NCI-H1092 (cell line): ENCODE results near the gene NAA60.

Source experiments
- DNase-seq: peaks from one replicate; lab custom pipeline; 2025; lab: John Stamatoyannopoulos, UW

NAA60 gene

GRCh38 chr16:3511286-3512180 lies 68.1 kb downstream of the NAA60 start:
- DNase-seq: no peak

GRCh38 chr16:3513892-3514583 lies 70.6 kb downstream of the NAA60 start:
- no peak for DNase-seq

DNA sequence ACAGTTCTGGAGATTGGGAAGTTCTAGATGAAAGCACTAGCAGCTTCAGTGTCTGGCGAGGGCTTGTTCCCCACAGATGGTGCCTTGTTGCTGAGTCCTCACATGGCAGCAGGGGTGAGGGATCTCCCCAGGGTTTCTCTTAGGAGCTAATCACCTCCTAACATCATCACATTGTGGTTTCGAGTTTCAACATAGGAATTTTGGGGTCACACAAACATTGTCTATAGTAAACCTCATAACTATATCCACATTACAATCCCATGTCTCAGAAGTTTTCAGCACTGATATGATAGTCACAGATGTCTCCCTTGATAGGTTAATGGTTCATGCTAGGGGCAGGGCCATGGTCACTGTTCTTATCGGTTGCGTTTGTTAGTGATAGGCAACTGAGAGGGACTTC lies 71.1 kb downstream of the NAA60 start:
- DNase-seq: no peak

DNA sequence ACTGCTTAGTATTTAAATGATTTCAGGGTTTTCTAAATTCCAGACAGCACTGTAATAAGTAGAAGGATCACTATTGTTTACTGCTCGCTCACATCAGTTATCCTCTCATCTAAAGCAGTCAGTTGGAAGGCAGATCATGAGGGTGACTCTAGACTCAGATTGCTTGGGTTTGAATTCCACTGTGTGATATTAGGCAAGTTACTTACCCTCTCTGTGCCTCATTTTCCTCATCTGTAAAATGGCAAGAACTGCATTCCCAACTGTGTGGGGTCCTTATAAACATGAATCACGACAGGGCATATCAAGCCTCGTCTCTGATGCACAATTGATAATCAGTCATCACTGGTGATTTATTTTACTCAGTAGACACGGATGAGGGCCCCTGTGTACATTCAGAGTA lies 72.4 kb downstream of the NAA60 start:
- no peak for DNase-seq

GRCh38 chr16:3518292-3518985 lies 75.0 kb downstream of the NAA60 start:
- DNase-seq: no peak

- no peak for DNase-seq
These were observed 75.5 kb downstream of the NAA60 start for GRCh38 chr16:3518986-3519348.

- no peak for DNase-seq
These were observed 76.1 kb downstream of the NAA60 start for GRCh38 chr16:3519581-3519980.

DNA sequence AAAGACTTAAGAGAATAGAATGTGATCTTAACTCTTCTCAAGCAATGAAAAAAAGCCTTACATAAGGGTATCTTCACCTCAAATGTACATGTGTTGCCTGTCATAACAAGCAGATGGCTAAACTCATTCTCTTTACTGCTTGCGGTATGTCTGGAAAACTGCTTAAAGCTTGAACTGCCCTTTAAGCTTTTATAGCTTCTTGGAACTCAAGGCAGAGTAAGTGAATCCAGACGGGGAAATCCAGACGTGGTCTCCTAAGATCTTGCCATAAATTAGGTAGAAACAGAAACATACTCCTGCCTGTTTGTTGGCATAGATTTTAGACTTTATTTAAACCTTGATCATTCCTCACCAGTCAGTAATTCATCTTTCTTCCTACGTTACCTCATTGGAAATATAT lies 76.9 kb downstream of the NAA60 start:
- no peak for DNase-seq

- DNase-seq: no peak
These were observed 77.4 kb downstream of the NAA60 start for GRCh38 chr16:3520841-3521240.

DNA sequence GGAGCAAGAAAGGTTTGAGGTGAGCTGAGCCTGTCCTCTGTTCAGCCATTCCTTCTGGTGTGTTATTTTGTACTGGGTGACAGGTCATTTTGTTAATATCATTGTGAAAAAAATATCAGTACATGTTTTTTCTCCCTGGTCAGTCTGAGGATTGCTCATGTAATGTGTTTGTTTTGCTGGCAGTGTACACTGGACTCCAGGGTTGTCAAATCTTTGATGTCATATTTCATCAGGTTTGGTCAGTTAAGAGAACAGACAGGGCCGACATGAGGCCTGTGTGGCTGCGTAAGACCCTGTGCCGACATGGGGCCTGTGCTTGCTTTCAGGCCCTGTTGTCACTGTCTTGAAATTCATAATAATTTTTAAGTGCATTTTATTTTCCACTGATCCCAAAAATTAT lies 79.8 kb downstream of the NAA60 start:
- no peak for DNase-seq

GRCh38 chr16:3525951-3526350 lies 82.5 kb downstream of the NAA60 start:
- DNase-seq: no peak

- DNase-seq: peak; percentile 63
These were observed 83.8 kb downstream of the NAA60 start for GRCh38 chr16:3527216-3527829.

DNA sequence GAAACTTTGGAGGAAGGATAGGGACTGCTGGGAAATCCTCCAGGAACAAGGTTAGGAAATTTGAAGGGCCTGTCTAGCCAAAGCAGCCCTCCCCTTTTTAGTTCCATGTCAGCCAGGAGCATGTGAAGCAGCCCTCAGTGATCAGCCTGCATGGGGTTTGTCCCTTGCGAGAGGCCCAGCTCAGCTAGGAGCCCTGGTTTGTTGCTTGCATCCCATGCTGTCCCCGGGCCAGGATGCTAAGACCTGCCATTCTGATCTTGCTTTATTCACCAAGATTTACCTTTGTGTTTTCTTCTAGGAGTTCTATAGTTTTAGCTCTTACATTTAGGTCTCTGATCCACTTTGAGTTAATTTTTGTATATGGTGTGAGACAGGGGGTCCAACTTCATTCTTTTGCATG lies 84.9 kb downstream of the NAA60 start:
- no peak for DNase-seq

DNA sequence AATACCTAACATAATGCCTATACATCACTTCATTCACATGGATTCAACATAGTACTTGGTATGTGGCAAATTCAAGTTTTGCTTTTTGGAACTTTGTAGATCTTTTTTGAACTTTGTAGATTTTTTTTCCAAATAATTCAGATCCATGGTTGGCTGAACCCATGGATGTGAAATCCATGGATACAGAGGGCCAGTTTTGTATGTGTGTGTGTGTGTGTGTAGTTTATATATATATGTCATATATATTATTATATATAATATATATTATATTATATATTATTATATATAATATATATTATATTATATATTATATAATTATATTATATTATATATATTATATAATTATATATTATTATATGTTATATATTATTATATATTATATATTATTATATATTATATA lies 85.7 kb downstream of the NAA60 start:
- no peak for DNase-seq

- no peak for DNase-seq
These were observed 87.0 kb downstream of the NAA60 start for GRCh38 chr16:3530371-3530914.

DNA sequence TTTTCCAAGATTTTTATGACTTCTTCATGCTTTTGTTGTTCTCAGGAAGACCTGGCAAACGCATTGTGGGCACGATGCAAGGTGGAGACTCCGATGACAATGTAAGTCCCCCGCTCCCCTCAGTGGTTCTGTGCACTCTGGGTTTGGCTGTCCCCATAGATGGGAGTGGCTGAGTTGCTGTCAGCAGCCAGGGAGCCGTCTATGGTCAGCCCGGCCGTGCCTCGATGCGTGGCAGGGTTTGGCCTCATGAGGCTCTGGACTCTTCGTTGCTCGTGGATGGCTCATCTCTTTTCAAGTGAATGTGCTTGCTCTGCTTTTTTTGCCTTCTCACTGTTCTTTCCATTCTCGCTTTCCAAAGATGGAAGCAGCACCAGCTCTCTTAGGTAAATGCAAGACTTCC lies 89.3 kb downstream of the NAA60 start:
- DNase-seq: no peak

- DNase-seq: no peak
These were observed 90.6 kb downstream of the NAA60 start for GRCh38 chr16:3534126-3534525.

DNA sequence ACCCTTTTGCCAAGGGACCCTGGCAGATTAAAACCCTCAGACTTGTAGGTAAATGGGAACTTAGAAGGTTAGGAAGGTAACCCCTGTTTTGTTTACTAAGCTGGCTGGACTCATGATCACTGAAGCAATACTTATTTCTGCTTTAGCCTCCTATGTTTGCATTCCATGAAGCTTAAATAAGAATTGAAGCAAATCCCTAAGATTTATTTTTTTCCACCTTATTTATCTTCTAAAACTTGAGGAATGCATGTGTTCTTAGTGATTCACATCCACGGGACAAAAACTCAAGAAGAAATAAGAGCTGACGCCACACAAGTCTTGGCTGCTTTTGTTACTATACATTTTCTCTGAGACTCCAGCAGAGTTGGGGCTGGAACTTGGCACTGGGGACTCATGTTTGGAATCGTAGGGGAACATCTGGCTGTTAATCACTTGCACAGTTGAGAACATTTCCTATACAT lies 92.8 kb downstream of the NAA60 start:
- no peak for DNase-seq
